Fibroblast of lung (primary cell): ENCODE measurements around the gene THSD7A.

ENCODE experiments used
- CTCF ChIP-seq, 2 donors: IDR thresholded peaks in 1 of 2; conservative IDR thresholded peaks in 1 of 2; 1 replicate in 1 of 2; 2 replicates in 1 of 2; pipeline ENCODE4 v1.5.1; 2011 to 2012; ENCODE audit warnings: low read length in 2 of 2, control low read depth in 1 of 2, inconsistent platforms in 1 of 2, low read depth in 1 of 2, mild to moderate bottlenecking in 1 of 2
- EZH2 ChIP-seq: IDR thresholded peaks from 2 replicates; pipeline ENCODE4 v1.5.1; 2012; ENCODE audit warnings: low read length, control low read depth, mild to moderate bottlenecking; ENCODE audit errors: missing control alignments

DNA sequence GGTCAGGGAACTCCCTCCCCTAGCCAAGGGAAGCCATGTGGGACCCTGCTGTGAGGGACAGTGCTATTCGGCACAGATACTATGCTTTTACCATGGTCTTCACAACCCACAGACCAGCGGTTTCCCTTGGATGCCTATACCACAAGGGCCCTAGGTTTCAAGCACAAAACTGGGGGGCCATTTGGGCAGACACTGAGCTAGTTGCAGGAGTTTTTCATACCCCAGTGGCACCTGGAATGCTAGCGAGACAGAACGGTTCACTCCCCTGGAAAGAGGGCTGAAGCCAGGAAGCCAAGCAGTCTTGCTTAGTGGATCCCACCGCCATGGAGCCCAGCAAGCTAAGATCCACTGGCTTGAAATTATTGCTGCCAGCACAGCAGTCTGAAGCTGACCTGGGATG is 156.8 kb downstream of the THSD7A start:
- no peak for TF ChIP-seq CTCF (conservative IDR thresholded peaks at IDR 0.05 in 1 of 2, IDR thresholded peaks at IDR 0.05 in 1 of 2; ENCODE audit: low read depth in 1 of 2, low read length in 2 of 2)
- no peak for TF ChIP-seq EZH2
